H9 (cell line): ENCODE results near the gene HECW1. TPM values are rescaled to one million over a fixed set of nuclear protein-coding genes. Genes with fewer than 3 reads are reported as not detected.

Experiments used
- DNase-seq: peaks from one replicate; pipeline ENCODE4 v3.0.0-alpha.2; 2017
- H2AFZ ChIP-seq: one replicate; pipeline ENCODE4 v1.6.1; 2013; ENCODE audit warnings: mild to moderate bottlenecking, low read length, control low read depth, moderate library complexity
- H2AK5ac ChIP-seq: 2 replicates; pipeline ENCODE4 v1.6.1; 2013; ENCODE audit warnings: low read length, control low read depth, mixed read lengths; ENCODE audit not compliant: insufficient read length
- H2BK120ac ChIP-seq: one replicate; pipeline ENCODE4 v1.6.1; 2013; ENCODE audit warnings: low read depth, mild to moderate bottlenecking, low read length, control low read depth, inconsistent platforms; ENCODE audit not compliant: poor library complexity, severe bottlenecking
- H2BK12ac ChIP-seq: 2 replicates; pipeline ENCODE4 v1.6.1; 2013; ENCODE audit warnings: low read length, control low read depth, mixed read lengths, low read depth; ENCODE audit not compliant: insufficient read length
- H2BK15ac ChIP-seq: 2 replicates; pipeline ENCODE4 v1.6.1; 2013; ENCODE audit warnings: low read depth, low read length, control low read depth
- H2BK20ac ChIP-seq: one replicate; pipeline ENCODE4 v1.6.1; 2013; ENCODE audit warnings: low read depth, mild to moderate bottlenecking, low read length, control low read depth, inconsistent platforms; ENCODE audit not compliant: poor library complexity, severe bottlenecking
- H2BK5ac ChIP-seq: 2 replicates; pipeline ENCODE4 v1.6.1; 2013; ENCODE audit warnings: low read length, control low read depth, mixed read lengths; ENCODE audit not compliant: insufficient read length
- H3K14ac ChIP-seq: 2 replicates; pipeline ENCODE4 v1.6.1; 2013; ENCODE audit warnings: low read length, control low read depth; ENCODE audit not compliant: insufficient read depth
- H3K18ac ChIP-seq: 2 replicates; pipeline ENCODE4 v1.6.1; 2013; ENCODE audit warnings: low read depth, mild to moderate bottlenecking, mixed read lengths, low read length, control low read depth; ENCODE audit not compliant: insufficient read length
- H3K23ac ChIP-seq: 2 replicates; pipeline ENCODE4 v1.6.1; 2013; ENCODE audit warnings: low read length, control low read depth, mixed read lengths, low read depth; ENCODE audit not compliant: insufficient read length
- H3K23me2 ChIP-seq: 2 replicates; pipeline ENCODE4 v1.6.1; 2013; ENCODE audit warnings: low read depth, mild to moderate bottlenecking, mixed read lengths, low read length, control low read depth; ENCODE audit not compliant: insufficient read length, poor library complexity, severe bottlenecking
- H3K27ac ChIP-seq: 2 replicates; pipeline ENCODE4 v1.5.1; 2013; ENCODE audit warnings: low read length, control low read depth, mixed read lengths, low read depth; ENCODE audit not compliant: insufficient read length
- H3K27me3 ChIP-seq: 2 replicates; pipeline ENCODE4 v1.6.1; 2013; ENCODE audit warnings: low read length, control low read depth, inconsistent platforms; ENCODE audit not compliant: insufficient read depth
- H3K4ac ChIP-seq: 2 replicates; pipeline ENCODE4 v1.6.1; 2013; ENCODE audit warnings: low read depth, mild to moderate bottlenecking, control low read depth, inconsistent platforms, low read length, moderate library complexity
- H3K4me1 ChIP-seq: 2 replicates; pipeline ENCODE4 v1.6.1; 2013; ENCODE audit warnings: low read length, control low read depth, inconsistent platforms; ENCODE audit not compliant: insufficient read depth
- H3K4me2 ChIP-seq: 2 replicates; pipeline ENCODE4 v1.6.1; 2013; ENCODE audit warnings: low read length, control low read depth, mixed read lengths; ENCODE audit not compliant: insufficient read length, insufficient read depth
- H3K56ac ChIP-seq: 2 replicates; pipeline ENCODE4 v1.6.1; 2013; ENCODE audit warnings: low read depth, mild to moderate bottlenecking, mixed read lengths, low read length, control low read depth; ENCODE audit not compliant: insufficient read length
- H3K79me1 ChIP-seq: 2 replicates; pipeline ENCODE4 v1.6.1; 2013; ENCODE audit warnings: low read depth, mild to moderate bottlenecking, moderate library complexity, low read length, control low read depth, inconsistent platforms; ENCODE audit not compliant: insufficient read depth, poor library complexity, severe bottlenecking
- H3K79me2 ChIP-seq: 2 replicates; pipeline ENCODE4 v1.6.1; 2013; ENCODE audit warnings: low read length, control low read depth, inconsistent platforms; ENCODE audit not compliant: insufficient read depth
- H3K9ac ChIP-seq: 2 replicates; pipeline ENCODE4 v1.6.1; 2013; ENCODE audit warnings: low read length, control low read depth, mixed read lengths; ENCODE audit not compliant: insufficient read length; ENCODE audit errors: extremely low read depth
- H3K9me3 ChIP-seq: one replicate; pipeline ENCODE4 v1.6.1; 2013; ENCODE audit warnings: low read depth, low read length, inconsistent platforms; ENCODE audit not compliant: control insufficient read depth
- H3T11ph ChIP-seq: one replicate; pipeline ENCODE4 v1.6.1; 2013; ENCODE audit warnings: mild to moderate bottlenecking, low read length, control low read depth, inconsistent platforms
- H4K20me1 ChIP-seq: one replicate; pipeline ENCODE4 v1.6.1; 2013; ENCODE audit not compliant: control insufficient read depth, insufficient read length, insufficient read depth
- H4K5ac ChIP-seq: 2 replicates; pipeline ENCODE4 v1.6.1; 2013; ENCODE audit warnings: low read depth, mild to moderate bottlenecking, mixed read lengths, low read length, control low read depth; ENCODE audit not compliant: insufficient read length
- H4K8ac ChIP-seq: replicated peaks from 2 replicates; pipeline ENCODE4 v1.6.1; 2013; ENCODE audit warnings: low read length, control low read depth, mixed read lengths, low read depth; ENCODE audit not compliant: insufficient read length
- H4K91ac ChIP-seq: 2 replicates; pipeline ENCODE4 v1.6.1; 2013; ENCODE audit warnings: low read depth, mild to moderate bottlenecking, moderate library complexity, mixed read lengths, low read length, control low read depth; ENCODE audit not compliant: insufficient read length
- H3K27ac Mint-ChIP-seq, 3 experiments: 2 replicates in 2 of 3; 3 replicates in 1 of 3; pipeline ENCODE4 v1.8.0; 2020 to 2021; ENCODE audit warnings: mixed read lengths in 3 of 3, mild to moderate bottlenecking in 1 of 3, moderate library complexity in 1 of 3
- H3K27me3 Mint-ChIP-seq: 2 replicates; pipeline ENCODE4 v1.8.0; 2021; ENCODE audit warnings: low read depth, mild to moderate bottlenecking, moderate library complexity, mixed read lengths
- H3K36me3 Mint-ChIP-seq, 3 experiments: 2 replicates in 2 of 3; 3 replicates in 1 of 3; pipeline ENCODE4 v1.8.0; 2020 to 2021; ENCODE audit warnings: low read depth in 3 of 3, mixed read lengths in 3 of 3; ENCODE audit not compliant: insufficient read depth in 1 of 3
- H3K4me1 Mint-ChIP-seq, 2 experiments: 2 replicates each; pipeline ENCODE4 v1.8.0; 2020; ENCODE audit warnings: mixed read lengths in 2 of 2
- H3K4me3 Mint-ChIP-seq, 2 experiments: 2 replicates in 1 of 2; 3 replicates in 1 of 2; pipeline ENCODE4 v1.8.0; 2020 to 2021; ENCODE audit warnings: mild to moderate bottlenecking in 2 of 2, mixed read lengths in 2 of 2, moderate library complexity in 1 of 2
- H3K9me3 Mint-ChIP-seq, 2 experiments: 2 replicates in 1 of 2; 3 replicates in 1 of 2; pipeline ENCODE4 v1.8.0; 2020; ENCODE audit warnings: mild to moderate bottlenecking in 2 of 2, mixed read lengths in 2 of 2, moderate library complexity in 1 of 2
- CTCF ChIP-seq: fragments of 200-600 bp; sonication (generic); conservative IDR thresholded peaks from 3 replicates; pipeline ENCODE4 v1.8.0; 2021; ENCODE audit warnings: antibody characterized with exemption, mild to moderate bottlenecking
- WGBS: extraction: QIAGEN DNeasy Blood & Tissue Kit; methylation state at CpG from one replicate; pipeline ENCODE4 v1.1.7; 2013; ENCODE audit warnings: missing lambda C conversion rate, low lambda C conversion rate, mixed read lengths; ENCODE audit not compliant: insufficient read length; ENCODE audit errors: extremely low coverage; 5-methylcytosine and 5-hydroxymethylcytosine counted together
- total RNA-seq: library from RNA; stranded (reverse); gene quantifications from 2 replicates; pipeline ENCODE4 v1.2.1, GENCODE V29; 2021

The HECW1 gene
- total RNA-seq, 1 experiment from 2014 or later = 5.0 TPM

DNA sequence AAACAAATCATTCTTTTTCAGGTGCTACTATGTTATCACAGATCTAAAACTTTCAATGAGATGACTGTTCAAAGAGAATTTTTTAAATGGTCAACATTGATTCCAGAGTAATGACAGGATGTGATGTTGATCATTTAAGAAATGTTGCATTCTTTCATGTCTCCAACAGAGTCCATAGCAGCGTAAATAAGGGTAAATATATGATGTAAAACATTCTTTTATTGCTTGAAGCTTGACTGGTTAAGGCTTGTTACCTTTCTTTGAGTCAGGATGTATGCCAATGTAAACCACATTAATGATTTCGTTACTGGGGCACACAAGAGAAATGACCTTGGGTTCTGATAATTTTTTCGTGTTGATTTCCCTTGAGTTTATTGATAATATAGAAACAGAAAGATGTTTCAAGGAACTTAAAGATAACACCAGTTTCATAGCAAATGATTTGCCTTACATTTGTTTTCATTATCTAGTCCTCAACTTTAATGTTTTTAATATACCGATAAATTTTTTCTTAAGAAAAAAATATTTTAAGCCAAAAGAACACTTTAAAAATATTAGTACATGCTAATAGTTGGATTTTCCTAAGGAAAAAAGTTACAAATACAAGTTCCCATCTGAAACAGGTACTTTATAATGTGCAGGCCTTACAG is 473.9 kb downstream of the HECW1 start:
- H2AFZ ChIP-seq = no peak overlapping the region
- no peak overlapping the region for H3K4ac ChIP-seq
- peaks cover 12% of the 10 kb centered on the region for H3K23me2 ChIP-seq
- H3K27ac ChIP-seq = no peak overlapping the region
- H3K4me1 Mint-ChIP-seq = peaks cover 30 to 36% of the 10 kb centered on the region in 2 experiments
- no peaks in the 10 kb centered on the region for H4K20me1 ChIP-seq
- H3K79me1 ChIP-seq = no peaks in the 10 kb centered on the region
- H3K9ac ChIP-seq = no peak overlapping the region
- no peak overlapping the region for H3K23ac ChIP-seq
- H3K56ac ChIP-seq = no peak overlapping the region
- no peaks in the 10 kb centered on the region; a peak in 1 of 5 replicates for H3K9me3 Mint-ChIP-seq
- no peaks in the 10 kb centered on the region; the same call in 1 of the 2 replicates for H3K27me3 ChIP-seq
- H4K5ac ChIP-seq = no peak overlapping the region
- no peak overlapping the region for H2BK120ac ChIP-seq
- no peak overlapping the region for H2BK5ac ChIP-seq
- H4K91ac ChIP-seq = no peak overlapping the region
- peaks cover 5% of the 10 kb centered on the region; the same call in 1 of the 2 replicates for H3K4me1 ChIP-seq
- no peak overlapping the region for H3K27ac Mint-ChIP-seq
- H4K8ac ChIP-seq = no peak overlapping the region
- no peak overlapping the region for H2BK15ac ChIP-seq
- H3K14ac ChIP-seq = no peak overlapping the region
- H2AK5ac ChIP-seq = no peak overlapping the region
- H3K18ac ChIP-seq = no peak overlapping the region
- H3T11ph ChIP-seq = no peak overlapping the region
- H3K9me3 ChIP-seq = no peaks in the 10 kb centered on the region
- no peak overlapping the region for H2BK12ac ChIP-seq
- H3K4me3 Mint-ChIP-seq = no peak overlapping the region
- no peak for TF ChIP-seq CTCF
- no CpG with 5 or more reads among the region's 4 CpGs for WGBS
- peaks cover 9% of the 10 kb centered on the region for H3K27me3 Mint-ChIP-seq
- no peak overlapping the region for H3K4me2 ChIP-seq
- no peaks in the 10 kb centered on the region; a peak in 1 of 7 replicates for H3K36me3 Mint-ChIP-seq
- DNase-seq = no peak
- peaks cover 2% of the 10 kb centered on the region; the same call in 1 of the 2 replicates for H3K79me2 ChIP-seq
- no peak overlapping the region for H2BK20ac ChIP-seq
